GM19351 (cell line): Measurements from ENCODE around the gene DHRS12.

ENCODE experiments used
- ATAC-seq: cut with Tn5 transposase; IDR thresholded peaks from one replicate; pipeline ENCODE4 v1.9.1; 2021; ENCODE audit warnings: mild to moderate bottlenecking, moderate library complexity; ENCODE audit not compliant: unreplicated experiment

Gene DHRS12

DNA sequence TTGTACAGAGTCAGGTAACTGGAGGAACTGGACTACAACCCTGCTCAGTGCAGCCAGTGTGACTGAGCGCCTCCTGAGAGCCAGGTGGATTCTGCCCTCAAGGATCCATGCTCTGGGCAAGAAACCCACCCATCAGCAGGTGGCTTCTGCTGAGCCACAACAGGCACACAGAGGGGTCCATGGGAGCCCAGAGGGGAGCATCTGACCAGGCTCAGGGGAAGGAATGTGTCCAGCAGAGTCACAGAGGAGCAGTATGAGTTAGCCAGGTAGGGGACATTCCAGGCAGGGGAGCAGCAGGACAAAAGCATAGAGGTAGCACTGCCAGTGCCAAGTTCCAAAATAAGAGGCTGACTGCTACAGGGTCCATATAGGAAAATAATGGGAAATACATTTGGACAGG lies 19.9 kb downstream of the DHRS12 start:
- no peak for ATAC-seq

DNA sequence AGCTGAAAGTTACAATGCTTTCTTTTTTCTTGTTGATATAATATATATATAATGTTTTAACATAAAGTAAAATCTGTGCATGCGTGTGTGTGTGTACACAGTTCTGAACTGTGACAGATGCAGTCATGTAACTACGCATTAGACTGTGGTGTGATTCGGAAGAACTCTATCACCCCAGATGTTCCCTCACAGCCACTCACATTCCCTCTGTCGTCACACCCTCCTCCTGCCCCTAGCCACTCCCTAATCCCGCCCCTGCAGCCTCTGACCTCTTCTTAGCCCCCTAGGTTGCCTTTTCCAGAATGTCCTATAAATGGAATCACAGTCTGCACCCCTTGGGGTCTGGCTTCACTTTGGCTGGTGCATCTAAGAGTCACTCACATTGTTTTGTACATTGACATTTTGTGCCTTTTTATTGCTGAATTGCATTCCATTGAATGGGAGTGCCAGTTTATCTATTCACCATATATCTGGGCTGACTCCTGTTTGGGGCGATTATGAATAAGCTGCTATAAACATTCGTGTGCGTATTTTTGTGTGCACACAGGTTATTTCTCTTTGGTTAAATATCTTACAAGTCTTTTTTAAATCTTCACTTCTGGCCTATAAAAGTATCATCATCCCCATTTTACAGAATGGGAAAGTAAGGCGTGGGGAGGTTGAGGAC lies 20.4 kb downstream of the DHRS12 start:
- ATAC-seq, result no peak

DNA sequence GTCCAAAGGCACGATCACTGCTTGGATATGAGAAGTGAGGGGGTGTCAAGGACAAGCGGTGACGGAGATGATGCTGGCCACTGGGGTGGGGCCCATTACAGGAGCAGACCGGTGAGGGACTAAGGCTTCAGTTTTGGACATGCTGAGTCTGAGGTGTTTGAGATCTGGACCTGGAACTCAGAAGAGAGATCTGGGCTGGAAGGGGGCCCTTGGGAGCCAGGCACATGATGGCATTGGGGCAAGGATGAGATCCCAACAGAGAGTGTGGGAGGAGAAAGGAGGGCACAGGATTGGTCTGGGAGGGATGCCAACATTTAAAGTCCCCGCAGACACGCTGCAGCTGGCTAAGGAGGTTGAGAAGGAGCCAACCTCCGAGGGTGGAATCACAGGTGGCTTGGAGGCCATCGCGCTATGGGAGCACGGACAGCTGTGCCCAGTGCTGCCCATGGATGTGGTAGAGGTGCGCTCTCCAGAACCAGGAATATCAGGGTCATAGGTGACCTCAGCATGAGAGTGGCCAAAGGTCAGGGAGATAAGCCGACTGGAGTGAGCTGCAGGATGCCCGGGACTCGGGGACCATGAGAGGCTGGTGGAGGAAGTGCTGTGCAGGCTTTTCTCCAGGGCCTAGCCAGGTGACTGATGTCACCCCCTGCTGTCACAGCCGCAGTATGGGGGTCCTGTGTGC lies 21.8 kb downstream of the DHRS12 start:
- ATAC-seq, result no peak

DNA sequence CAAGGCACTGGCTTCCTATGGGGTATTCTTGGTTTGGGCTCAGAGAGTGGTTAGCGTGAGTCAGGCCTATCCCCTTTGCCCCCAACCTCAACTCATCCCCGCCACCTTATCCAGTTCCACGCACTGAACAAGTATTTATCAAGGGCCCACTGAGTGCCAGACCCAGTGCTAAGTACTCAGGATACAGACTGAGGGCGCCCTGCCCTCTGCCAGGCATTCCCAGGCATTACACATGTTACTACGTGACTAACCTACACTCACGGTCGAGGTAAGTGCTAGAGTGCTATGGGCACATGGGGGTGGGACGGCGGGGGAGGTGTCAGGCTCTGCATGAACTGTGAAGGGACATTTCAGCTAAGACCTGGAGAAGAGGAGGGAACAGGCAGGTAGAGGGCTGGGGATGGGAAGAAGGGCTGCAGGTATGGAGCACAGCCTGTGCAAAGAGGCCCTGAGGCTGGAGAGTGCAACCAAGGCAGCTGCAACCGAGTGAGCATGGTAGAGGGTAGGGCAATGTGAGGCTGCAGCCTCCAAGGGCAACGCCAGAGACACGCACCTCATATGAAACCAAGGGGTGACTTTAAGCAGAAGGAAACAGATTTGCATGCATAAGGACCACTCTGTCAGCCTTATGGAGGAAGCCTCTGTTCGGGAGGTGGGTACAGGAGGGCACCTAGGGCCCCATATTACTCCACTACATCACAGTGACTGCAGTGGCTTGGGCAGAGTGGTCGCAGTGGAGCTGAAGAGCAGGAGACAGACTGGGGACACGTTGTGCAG lies 22.5 kb downstream of the DHRS12 start:
- peak; percentile 88 for ATAC-seq

DNA sequence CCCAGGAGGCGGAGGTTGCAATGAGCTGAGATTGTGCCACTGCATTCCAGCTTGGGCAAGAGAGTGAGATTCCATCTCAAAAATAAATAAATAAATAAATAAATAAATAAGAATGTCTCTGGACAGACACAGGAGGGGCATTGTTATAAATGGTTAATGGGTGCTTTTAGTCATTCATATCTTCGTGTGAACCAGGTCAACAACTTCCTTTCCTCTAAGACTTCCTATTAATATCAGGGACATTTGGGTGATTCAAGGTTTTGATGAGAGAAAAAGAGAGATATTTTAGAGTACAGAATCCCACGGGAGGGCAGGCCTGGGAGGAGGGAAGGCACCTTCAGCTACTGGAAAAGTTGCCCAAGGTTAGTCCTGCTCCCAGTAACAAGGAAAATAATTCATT lies 23.9 kb downstream of the DHRS12 start:
- no peak for ATAC-seq

DNA sequence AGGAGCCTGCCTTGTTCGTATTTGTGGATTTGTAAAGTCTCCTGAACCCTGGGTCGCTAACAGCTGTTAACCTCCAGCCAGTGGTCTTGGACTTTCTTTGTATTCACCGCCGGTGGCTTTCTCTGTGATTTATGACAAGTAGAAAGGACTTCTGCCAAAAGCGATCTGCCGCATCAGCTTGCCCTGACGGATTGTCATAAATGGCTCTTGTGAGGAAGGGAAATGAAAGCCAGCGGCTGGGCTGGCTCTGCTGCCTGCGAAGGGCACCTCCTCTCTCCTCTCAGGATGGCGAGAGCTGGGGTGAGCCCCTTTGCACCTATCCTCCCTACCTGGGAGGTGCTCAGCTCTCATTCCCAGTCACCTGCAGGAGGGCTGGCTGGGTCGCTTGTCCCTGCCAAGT lies 25.6 kb downstream of the DHRS12 start:
- ATAC-seq, result no peak

DNA sequence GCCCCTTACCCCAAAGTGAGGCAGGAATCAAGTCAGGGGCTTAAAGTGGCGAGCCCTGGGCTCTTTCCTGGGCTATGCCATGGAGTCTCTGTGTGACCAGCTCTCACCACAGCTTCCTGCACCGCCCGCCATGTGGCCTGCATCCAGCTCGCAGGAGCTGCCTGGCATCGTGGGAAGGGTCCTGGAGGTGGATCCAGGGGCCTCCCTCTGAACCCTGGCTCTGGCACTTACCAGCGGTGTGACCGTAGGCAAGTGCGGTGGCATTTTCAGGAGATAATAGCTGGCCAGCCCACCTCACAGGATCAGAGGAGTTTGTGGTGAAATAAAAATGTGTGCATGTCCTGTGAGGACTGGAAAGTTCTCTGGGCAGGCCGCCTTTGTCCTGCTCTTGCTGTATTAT lies 26.0 kb downstream of the DHRS12 start:
- no peak for ATAC-seq

DNA sequence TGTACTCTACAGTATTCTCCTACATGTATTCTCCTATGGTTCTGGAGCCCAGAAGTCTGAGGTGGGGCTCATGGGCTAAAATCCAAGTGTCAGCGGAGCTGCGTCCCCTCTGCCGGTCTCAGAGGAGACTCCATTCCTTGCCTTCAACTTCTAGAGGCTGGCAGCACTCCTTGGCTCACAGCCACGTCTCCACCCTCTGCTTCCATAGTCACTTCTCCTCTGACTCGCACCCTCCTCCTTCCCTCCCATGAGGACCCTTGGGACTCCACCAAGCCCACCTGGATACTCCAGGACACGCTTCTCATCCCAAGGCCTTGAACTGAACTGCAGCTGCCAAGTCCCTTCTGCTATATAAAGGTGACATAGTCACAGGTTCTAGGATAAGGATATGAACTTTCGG lies 27.8 kb downstream of the DHRS12 start:
- ATAC-seq, result no peak

DNA sequence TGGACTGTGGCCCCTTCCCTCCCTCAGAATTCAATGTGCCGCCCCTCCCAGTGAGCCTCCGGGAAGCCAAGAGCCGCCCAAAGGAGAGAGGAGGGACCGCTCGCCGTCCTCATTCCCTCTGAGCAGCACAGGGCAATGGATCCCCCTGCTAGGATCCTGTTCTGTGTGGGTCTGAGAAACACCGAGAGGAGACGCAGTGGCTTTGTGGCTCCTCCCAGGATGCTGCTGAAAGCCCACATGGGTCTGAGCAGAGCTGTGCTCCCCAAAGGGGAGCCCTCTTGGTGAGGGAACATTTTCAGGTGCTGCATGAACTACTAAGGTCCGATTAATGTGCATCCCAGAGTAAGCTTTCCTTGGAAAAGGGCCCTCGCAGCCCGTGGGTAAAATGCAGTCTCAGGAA lies 30.4 kb downstream of the DHRS12 start:
- ATAC-seq, result no peak

DNA sequence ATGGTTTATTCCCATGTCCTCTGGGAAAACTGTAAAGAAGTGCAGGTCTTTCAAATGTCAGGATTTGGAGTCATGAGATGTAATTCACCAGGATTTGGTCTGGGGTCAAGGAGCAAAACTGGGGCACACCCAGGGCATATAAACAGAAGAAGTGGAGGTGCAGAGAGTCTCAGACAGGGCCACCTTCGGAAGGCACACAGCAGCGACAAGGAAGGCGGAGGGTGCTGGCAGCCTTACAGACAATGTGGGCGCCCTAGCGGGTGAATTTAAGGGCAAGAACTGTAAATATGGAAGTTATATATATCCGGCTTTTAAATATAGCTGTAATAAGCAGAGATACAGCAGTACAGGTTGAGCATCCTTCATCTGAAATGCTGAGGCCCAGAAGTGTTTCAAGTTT lies 31.2 kb downstream of the DHRS12 start:
- ATAC-seq, result no peak

DNA sequence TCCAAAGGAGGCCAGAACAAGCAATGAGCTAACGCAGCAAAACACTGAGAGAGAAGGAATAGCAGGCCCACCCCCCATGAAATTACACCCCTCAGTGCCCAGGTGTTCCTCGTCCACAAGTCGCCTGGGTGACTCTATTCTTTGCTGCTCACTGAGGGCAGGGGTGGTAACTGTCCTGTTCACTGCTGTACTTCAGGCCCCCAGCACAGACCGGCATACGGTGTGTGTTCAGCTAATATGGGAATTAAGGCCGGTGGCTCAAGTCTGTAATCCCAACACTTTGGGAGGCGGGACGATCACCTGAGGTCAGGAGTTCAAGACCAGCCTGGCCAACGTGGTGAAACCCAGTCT lies 31.9 kb downstream of the DHRS12 start:
- ATAC-seq, result no peak

DNA sequence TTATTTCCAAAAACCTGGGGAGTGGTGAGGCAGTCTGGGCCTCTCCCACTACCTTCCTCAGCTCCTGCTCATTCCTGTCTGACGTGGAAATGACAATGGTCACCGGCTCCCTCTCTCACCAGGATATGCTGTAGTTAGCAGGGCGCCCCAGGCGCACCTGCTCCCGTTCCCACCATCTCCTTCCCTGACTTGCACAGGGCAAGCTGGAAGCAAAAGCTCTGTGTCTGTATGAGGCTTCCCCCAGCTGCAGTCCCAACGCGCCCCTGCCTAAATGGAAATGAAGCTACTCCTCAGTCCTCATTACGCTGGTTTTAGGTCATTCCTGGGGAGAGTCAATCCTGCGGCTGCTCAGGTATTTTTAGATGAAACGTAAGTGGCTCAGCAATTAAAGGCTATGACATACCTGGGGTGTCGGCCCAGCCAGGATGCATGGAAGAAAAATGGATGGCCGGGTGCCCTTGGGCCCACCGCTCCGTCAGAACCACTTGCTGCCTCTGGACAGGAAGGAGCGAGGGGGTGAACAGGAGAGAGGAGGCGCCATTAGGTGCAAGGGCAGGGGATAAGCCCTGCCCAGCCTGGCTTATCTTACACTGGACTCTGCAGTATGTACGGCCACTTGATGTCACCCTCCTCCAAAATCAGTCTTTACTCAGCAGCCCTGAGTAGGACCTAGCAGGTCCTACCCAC lies 32.4 kb downstream of the DHRS12 start:
- no peak for ATAC-seq

DNA sequence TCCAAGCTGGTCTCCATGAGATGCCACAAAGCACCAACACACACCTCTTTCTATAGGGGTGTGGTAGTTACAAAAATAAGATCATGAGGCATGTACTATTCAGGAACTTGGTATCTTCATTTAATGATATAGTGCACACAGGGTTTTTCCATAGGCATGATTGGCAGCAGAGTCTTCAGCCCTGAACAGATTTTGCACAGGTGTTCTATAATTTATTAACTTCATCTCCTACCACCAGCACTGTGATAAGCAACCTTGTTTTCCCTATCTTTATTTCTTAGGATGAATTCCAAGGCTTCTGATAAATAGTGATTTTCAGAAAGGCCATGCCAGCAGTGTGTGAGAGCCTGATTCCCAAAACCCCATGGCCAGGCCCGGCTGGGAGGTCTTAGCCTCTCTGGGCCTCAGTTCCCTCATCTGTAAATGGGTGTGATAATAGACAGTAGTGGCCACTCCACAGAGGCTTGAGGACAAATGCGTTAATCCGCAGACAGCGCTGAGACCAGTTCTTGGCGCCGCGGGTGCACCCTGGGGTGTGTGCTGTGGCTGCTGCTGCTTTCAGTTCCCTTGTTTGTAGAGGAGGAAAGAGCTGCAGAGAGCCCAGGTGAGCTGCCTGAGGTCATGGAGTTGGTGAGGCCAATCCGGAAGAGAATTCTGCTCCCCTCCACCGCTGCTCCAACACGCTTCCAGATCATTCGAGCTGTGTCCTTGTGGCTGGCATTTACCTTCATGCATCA lies 33.1 kb downstream of the DHRS12 start:
- ATAC-seq, result no peak

DNA sequence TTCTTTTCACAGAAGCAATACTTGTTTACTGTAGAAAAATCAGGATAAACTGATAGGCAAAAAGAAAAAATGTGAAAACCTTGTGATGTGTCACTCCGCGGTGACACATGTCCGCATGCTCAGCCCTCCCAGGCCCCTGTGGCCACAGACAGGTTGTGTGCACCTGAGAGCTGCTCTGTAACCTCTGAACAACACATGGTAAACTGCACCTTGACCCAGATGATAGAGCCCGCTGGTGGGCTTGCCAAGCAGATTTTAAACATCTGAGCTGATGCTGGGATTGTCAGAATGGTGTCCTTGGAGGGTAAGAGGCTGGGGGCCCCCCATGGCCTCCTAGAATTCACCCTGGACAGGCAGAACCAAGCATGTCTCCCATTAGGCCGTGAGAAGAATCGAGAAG lies 33.8 kb downstream of the DHRS12 start:
- ATAC-seq, result no peak

DNA sequence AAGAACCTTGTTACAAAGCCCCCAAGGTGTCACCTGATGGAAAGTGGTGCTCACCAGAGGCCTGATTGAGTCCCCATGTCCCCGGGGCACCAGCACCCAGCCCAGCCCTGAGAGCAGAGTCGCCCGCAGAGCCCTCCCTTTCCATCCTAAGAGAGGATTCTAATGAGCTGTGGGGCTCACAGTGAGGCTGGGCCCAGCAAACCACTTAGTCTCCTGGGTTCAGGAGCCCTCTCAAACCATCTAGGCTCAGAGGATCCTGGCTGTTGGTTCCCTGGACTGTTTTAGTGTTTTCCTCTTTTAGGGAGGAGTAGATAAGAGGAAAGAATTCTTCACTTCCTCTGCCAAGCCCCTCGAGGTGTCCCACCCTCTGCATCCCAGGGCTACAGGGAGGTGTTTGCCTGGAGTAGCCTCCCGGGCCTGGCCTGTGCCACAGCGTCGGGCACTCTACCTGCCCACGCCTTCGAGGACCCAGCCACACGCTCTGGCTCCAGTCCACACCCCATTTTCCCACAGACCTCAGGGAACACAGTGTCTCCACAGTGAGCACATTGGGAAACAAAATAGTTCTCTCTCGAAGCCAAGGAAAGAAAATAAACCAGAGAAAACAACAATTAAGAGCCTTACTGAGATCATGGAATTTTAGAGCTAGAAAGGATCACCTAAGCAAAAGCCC lies 34.4 kb downstream of the DHRS12 start:
- ATAC-seq, result no peak

DNA sequence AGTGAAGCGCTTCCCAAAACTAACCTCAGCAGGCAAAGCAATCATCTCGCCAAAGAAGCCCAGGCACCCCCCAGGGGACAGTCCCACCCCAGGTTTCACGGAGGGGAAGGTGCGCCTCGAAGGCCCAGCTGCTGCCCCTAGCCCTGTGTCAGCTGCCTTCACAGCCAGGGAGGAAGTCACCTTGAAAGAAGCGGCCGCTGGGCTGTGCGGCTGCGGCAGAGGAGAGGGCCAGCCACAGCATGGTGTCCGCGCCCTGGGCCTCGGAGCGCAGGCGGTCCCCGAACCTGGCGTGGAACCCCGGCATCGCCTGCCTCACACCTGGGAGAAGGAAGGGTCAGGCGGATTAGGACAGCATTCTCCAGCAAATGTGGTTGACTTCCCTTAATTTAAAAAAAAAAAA lies 35.0 kb downstream of the DHRS12 start:
- ATAC-seq, result no peak

DNA sequence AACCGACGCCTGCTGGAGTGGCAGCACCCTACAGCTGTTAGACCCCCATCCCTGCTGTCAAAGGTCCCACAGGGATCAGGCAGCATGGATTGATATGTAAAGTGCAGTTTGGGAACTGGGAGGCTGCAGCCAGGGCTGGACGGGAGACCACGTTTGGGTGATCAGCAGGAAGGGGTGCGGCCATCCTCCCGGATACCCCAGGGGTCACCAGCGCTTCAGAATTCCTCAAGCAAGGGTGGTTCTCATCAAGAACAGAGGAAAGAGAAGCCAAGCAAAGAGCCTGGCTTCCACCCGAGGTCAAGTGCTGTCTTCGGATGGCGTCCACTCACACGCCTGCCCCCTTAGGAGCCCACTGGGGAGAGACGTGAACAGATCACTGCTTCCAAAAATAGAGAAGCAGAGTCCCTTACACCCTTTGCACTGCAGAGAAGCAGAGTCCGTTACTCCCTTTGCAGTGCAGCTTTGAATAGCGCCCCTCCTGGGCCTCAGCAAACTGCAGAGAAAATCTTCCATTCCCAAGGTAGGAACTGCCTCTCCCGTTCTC lies 35.5 kb downstream of the DHRS12 start:
- no peak for ATAC-seq

DNA sequence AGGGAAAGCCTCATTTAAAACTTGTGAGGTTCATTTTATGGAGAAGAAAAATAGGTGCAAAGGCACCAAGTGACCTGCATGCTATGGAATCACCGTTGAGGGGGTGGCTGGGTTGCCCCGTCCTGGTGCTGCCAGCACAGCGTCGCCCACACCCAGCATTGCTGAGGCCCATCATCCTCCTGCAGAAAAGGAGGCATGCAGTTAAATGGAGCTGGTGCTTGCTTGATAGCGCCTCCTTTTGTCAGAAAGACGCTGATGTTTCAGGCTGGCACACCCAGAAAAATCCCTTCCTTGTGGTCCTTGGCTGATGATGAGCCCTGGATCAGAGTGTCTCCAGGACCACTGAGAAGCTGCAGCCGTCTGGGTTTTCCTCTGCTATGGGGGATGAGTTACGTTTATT lies 36.9 kb downstream of the DHRS12 start:
- ATAC-seq, result no peak

DNA sequence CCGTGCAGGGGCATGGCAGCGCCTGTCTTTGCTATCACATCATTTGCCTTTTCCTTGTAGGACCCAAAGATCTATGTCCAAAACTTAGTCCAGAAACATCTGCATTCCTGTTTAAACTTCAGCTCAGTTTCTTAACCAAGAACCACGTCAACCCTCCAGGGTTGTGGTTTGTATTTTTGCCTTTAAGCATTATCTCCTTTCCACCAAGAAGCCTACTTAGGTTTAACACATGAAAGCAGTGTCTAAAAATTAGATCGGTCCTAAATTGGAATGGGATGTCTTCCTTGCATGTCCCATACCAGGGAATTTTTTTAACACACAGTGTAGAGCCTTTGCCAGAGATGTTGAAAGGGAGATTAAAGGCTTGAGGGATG lies 38.8 kb downstream of the DHRS12 start:
- no peak for ATAC-seq
